Measurements from ENCODE around the gene SPTBN1.

SPTBN1 gene

GRCh38 chr2:54634564-54635511 lies 178.7 kb downstream of the SPTBN1 start:
- peak overlapping the region; percentile 26 for H3K4me3 ChIP-seq (ENCODE audit: low read length)
- DNase-seq (ENCODE audit: low read depth) = peak; percentile 62
- TF ChIP-seq CTCF (conservative IDR thresholded peaks at IDR 0.05; ENCODE audit: low read length) = no peak

- H3K4me3 ChIP-seq (ENCODE audit: low read length) = peak overlapping the region; percentile 4
- no peak for TF ChIP-seq CTCF (conservative IDR thresholded peaks at IDR 0.05; ENCODE audit: low read length)
- peak; percentile 62 for DNase-seq (ENCODE audit: low read depth)
Measured at GRCh38 chr2:54635554-54636152, 179.5 kb downstream of the SPTBN1 start.

DNA sequence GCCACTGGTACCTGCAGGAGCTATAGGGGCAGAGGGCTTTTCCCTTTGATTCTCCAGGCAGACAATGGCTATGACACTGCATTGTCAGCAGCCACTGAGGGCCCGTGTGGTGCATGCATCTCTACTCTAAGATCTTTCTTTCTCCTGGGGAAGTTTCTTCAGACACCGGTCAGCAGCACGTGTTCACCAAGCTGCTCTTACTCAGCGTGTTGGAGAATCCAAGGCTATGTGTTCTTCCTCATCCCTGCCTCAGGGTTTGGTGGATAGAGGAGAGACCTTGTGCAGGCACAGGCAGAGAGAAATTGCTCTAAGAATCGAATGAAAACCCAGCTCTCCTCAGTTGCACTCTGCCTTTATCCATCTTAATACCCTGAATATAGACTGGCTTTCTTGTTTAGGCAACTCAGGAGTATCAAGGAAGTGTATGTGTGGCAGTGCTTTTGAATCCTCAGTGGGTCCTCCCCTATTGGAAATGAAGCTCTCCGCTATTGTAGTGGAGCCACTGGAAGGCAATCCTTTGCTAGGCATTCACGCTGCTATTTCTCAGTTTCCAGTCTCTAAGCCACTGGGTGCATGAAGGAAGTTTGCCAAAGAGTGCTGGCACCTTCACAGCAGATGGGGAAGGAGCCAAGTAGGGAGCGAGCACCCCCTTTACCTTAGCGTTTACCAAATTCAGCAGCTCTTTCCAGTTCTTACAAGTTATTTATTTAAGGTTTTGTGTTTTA lies 180.4 kb downstream of the SPTBN1 start:
- H3K4me3 ChIP-seq (ENCODE audit: low read length) = no peak overlapping the region
- DNase-seq (ENCODE audit: low read depth) = no peak
- TF ChIP-seq CTCF (conservative IDR thresholded peaks at IDR 0.05; ENCODE audit: low read length) = no peak

- no peak overlapping the region for H3K4me3 ChIP-seq (ENCODE audit: low read length)
- no peak for DNase-seq (ENCODE audit: low read depth)
- no peak for TF ChIP-seq CTCF (conservative IDR thresholded peaks at IDR 0.05; ENCODE audit: low read length)
Measured at GRCh38 chr2:54638103-54638502, 182.0 kb downstream of the SPTBN1 start.

GRCh38 chr2:54638774-54639187 lies 182.7 kb downstream of the SPTBN1 start:
- H3K4me3 ChIP-seq (ENCODE audit: low read length) = no peak overlapping the region
- no peak for DNase-seq (ENCODE audit: low read depth)
- no peak for TF ChIP-seq CTCF (conservative IDR thresholded peaks at IDR 0.05; ENCODE audit: low read length)

DNA sequence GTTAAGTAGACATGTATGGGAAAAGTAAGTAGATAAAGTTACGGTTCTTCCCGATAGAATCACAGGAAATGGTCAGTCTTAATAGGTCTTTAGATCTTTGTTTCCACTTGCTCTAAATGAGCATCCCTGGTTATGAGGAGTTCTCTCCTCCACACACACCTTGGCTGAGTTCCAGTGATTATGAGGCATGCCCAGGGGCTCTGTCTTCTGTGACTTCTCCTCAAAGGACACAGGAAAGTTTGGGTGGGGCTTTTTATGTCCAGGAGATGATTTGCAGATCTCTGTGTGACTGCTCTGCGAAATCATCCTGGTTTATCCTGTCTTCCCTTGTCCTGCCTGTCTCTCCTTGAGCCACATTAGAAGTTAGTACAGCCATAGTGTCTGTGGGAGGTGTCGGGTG lies 183.5 kb downstream of the SPTBN1 start:
- H3K4me3 ChIP-seq (ENCODE audit: low read length) = no peak overlapping the region
- no peak for TF ChIP-seq CTCF (conservative IDR thresholded peaks at IDR 0.05; ENCODE audit: low read length)
- DNase-seq (ENCODE audit: low read depth) = no peak
